Measurements from ENCODE around the gene RNU6-9.

RNU6-9 gene

DNA sequence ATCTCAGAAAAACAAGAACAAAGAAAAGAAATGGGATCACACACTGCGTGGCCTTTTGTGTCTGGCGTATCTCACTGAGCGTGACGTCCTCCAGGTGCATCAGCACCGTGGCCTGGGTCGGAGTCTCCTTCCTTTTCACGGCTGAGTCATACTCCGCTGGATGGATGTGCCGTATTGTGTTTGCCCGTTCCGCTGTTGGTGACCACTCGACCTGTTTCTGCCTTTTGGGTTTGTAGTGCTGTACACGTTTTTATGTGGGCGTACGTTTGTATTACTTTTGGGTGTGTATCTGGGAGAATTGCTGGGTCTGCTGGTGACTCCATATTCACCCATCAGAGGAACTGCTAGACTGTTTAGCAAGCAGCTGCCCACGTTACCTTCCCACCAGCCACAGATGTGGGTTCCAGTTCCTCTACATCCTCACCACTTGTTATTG, 44.0 kb downstream of the RNU6-9 start:
- ATAC-seq = peak; percentile 25 to 30

DNA sequence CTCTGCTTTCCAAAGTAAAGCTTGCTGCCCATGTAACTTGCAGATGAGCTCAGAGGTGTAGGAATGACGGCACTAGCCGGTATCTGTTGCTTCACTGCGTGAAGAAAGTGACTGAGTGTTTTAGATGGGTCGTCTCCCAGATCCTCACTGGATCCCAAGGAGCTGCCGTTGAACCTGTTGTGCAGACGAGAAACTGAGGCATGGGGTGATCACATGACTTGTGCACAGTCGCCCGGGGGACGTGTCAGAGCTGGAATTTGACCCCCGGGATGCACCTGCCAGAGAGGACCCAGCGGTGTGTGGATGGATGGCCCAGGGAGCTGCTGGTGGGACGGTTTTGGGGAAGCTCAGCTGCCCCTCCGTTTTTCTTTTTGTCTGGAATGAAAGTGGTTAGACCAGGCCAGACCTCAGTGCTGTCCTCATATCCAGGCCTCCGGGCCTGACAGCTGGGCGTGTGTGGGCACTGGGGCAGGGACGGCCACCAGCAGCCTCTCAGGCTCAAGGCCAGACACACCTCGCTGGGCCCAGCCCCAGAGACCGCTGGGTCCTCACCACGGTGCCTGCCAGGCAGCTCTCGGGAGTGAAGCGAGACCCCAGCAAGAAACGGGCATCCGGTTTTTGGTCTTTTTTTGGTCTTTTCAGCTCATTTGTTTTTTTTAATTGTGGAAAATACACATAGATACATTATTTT, 45.1 kb downstream of the RNU6-9 start:
- no peak for ATAC-seq

DNA sequence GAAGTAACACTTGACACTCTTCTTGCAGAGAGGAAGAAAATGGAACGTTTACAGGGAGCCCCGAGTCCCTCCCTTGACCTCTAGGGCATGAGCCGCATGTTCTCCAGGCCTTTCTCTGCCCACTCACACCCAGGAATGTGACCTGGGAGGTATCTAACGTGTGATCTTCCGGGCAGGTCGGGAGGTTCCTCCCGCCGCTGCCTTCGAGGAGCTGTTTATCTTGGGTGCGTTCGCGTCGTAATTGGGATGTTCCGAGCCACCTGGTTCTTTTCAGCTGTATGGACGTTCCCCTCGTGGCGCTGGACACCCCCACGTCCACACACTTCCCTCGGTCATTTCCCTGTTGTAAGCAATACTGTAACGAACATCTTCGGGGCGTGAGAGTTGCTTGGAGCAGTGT, 46.2 kb downstream of the RNU6-9 start:
- no peak for ATAC-seq

DNA sequence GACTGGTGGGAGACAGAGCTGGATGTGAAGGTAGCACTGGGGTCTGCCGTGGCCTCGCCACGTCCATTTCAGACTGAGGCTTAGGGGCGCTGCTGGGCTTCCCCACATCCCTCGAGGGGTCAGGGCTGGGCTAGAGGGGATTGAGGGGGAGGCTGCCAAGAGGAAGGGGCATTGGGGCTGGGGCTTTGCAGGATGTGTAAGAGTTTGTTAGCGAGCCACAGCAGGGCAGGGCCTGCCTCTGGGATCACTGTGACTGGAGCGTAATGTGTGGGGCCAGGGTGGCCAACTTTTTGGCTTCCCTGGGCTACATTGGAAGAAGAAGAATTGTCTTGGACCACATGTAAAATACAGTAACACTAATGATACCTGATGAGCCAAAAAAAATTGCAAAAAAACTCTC, 46.6 kb downstream of the RNU6-9 start:
- ATAC-seq = no peak

DNA sequence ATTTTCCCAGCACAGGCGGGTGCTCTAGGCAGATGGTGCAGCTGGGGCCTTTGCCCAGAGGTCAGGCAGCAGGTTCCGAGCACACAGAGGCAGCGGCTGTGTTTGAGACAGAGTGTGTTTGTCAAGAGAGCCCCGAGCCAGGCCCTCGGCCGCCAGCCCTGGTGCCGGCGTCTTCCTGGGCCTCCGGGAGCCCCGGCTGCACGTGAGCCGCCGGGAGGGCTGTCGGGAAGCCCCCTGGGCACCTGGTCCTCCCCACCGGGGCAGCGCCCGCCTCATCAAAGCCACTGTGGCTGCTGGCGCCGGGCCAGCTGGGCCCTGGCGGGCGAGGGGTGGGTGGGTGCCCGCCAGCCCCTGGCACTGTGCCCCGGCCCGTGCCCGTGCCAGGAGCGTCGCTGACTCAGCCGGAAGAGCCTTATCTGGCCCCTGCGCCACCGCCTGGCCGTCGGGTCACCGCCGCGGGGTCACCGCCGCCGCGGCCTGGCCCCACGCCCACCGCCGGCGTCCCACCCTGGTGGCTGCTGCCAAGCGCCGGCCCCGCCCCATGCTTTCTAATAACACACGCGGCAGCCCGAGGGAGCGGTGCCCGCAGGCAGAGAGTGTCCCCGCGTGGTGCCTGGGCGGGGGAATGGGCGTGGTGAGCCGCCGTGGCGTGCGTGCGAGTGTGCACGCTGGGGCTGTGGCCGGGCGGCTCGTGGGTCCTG, 47.5 kb downstream of the RNU6-9 start:
- ATAC-seq = peak; percentile 82 to 87

DNA sequence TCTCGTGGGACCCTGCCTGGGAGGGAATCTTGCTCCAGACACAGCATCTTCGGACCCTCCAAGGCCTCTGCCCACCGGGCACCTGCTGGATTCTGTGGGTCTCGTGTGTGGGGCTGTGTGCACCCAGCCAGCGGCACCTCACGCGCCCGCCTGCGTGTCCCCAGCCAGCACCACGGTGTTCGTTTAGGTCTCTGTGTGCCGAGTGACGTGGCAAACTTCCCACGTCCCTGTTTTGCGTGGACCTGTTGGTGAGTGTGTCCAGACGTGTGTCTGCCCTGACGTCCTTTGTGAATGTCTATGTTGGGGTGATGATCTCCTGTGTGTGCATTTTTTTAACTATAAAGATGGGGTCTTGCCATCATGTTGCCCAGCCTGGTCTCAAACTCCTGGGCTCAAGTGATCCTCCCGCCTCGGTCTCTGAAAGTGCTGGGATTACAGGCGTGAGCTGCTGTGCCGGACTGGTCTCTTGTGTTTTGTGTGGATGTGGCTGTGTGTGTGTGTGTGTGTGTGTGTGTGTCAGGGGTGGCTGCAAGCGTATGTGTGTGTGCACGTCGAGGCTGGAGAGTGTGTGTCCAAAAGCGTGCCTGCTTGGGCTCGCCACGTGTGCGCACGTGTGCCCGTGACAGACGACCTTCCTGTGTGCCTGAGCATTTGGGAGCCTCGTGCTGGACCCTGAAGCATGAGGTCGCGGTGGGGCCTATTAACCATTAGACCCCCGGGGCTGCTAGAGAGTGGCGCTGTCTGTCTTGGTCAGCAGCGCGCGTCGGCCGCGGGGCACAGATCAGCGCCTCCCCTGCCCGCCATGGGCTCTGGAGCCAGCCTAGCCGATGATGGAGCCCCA, 48.2 kb downstream of the RNU6-9 start:
- no peak for ATAC-seq

DNA sequence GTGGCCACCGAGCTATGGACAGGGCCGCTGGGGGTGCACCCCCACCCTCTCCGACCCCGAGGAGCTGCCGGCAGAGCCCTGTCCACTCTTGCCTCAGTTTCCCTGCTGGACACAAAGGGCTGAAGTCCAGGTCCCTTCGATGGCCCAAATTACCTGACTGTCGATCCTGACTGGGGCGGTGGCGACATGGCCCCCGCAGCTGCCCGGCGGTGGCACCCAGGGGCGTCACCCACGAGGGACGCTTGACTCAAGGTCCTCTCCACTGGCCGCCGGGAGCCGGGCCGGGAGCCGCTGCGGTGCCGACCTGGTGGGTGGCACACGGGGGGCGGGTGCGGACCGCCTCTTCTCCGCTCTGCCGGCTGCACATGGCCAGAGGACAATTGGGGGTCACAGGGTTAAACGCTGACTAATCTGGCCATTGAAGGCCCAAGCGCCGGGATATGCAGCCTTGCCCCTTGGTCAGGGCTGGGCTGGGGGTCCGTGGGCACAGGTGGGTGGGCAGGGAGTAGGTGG, 48.9 kb downstream of the RNU6-9 start:
- ATAC-seq = no peak
